WTC11 (cell line): ENCODE measurements around the gene CPVL. TPM values are rescaled to one million over a fixed set of nuclear protein-coding genes. Genes with fewer than 3 reads are reported as not detected.

Source experiments
- ATAC-seq: fragments of 200-7000 bp; cut with Tn5 transposase; 2 replicates; pipeline ENCODE4 v1.10.0; 2021; ENCODE audit warnings: mild to moderate bottlenecking, moderate library complexity
- CTCF ChIA-PET: fragments of 300-600 bp; sonication (Branson Sonifier 250); formaldehyde crosslinking; loops from one replicate; lab custom pipeline; 2021; ENCODE audit warnings: antibody characterized with exemption; lab: Charles Lee
- POLR2A ChIA-PET: fragments of 350-600 bp; sonication (Branson Sonifier 250); formaldehyde crosslinking; loops from one replicate; lab custom pipeline; 2021; ENCODE audit warnings: antibody characterized with exemption; lab: Charles Lee
- DNase-seq: peaks from one replicate; pipeline ENCODE4 v3.0.0; 2021; ENCODE audit warnings: low spot score
- H3K27ac Mint-ChIP-seq: 2 replicates; pipeline ENCODE4 v1.8.0; 2021; ENCODE audit warnings: mixed read lengths
- H3K27me3 Mint-ChIP-seq: 2 replicates; pipeline ENCODE4 v1.8.0; 2021; ENCODE audit warnings: low read depth, mild to moderate bottlenecking, moderate library complexity, mixed read lengths
- H3K36me3 Mint-ChIP-seq: 2 replicates; pipeline ENCODE4 v1.8.0; 2021; ENCODE audit warnings: mixed read lengths
- H3K4me1 Mint-ChIP-seq: 2 replicates; pipeline ENCODE4 v1.8.0; 2022; ENCODE audit warnings: mixed read lengths
- H3K4me3 Mint-ChIP-seq: 2 replicates; pipeline ENCODE4 v1.8.0; 2021; ENCODE audit warnings: mild to moderate bottlenecking, moderate library complexity, mixed read lengths
- H3K9me3 Mint-ChIP-seq: 2 replicates; pipeline ENCODE4 v1.8.0; 2021; ENCODE audit warnings: mixed read lengths
- AFF4 ChIP-seq: sonication (generic); formaldehyde crosslinking; IDR thresholded peaks from 2 replicates; pipeline ENCODE4 v1.8.1; 2023; ENCODE audit warnings: mild to moderate bottlenecking, missing genetic modification reagents, borderline replicate concordance
- ARID4B ChIP-seq: sonication (generic); formaldehyde crosslinking; IDR thresholded peaks from 2 replicates; pipeline ENCODE4 v1.8.0; 2023; ENCODE audit warnings: missing genetic modification reagents, mild to moderate bottlenecking, borderline replicate concordance
- CBFB ChIP-seq: sonication (generic); formaldehyde crosslinking; IDR thresholded peaks from 2 replicates; pipeline ENCODE4 v1.8.1; 2022; ENCODE audit warnings: mild to moderate bottlenecking, low read depth, missing genetic modification reagents
- E2F4 ChIP-seq: sonication (generic); formaldehyde crosslinking; IDR thresholded peaks from 2 replicates; pipeline ENCODE4 v1.8.1; 2022; ENCODE audit warnings: low read depth, mild to moderate bottlenecking, moderate library complexity, missing genetic modification reagents, borderline replicate concordance
- FOXJ3 ChIP-seq: sonication (generic); formaldehyde crosslinking; IDR thresholded peaks from 2 replicates; pipeline ENCODE4 v1.9.0; 2021; ENCODE audit warnings: missing genetic modification reagents, mild to moderate bottlenecking, borderline replicate concordance
- GABPB1 ChIP-seq: sonication (generic); formaldehyde crosslinking; IDR thresholded peaks from 2 replicates; pipeline ENCODE4 v1.8.1; 2023; ENCODE audit warnings: mild to moderate bottlenecking, missing genetic modification reagents
- GTF2I ChIP-seq: fragments of 250-450 bp; sonication (Bioruptor Pico); conservative IDR thresholded peaks from 2 replicates; pipeline ENCODE4 v1.4.0; 2021; ENCODE audit warnings: mild to moderate bottlenecking
- HMGXB4 ChIP-seq: sonication (generic); formaldehyde crosslinking; IDR thresholded peaks from 2 replicates; pipeline ENCODE4 v1.8.1; 2023; ENCODE audit warnings: mild to moderate bottlenecking, moderate library complexity, missing genetic modification reagents
- IRF1 ChIP-seq: sonication (generic); formaldehyde crosslinking; IDR thresholded peaks from 2 replicates; pipeline ENCODE4 v1.8.0; 2023; ENCODE audit warnings: missing genetic modification reagents
- JAZF1 ChIP-seq: fragments of 250-450 bp; sonication (Bioruptor Pico); IDR thresholded peaks from 2 replicates; pipeline ENCODE4 v1.9.0; 2021; ENCODE audit warnings: moderate library complexity, mild to moderate bottlenecking, inconsistent platforms
- MYBL2 ChIP-seq: sonication (generic); formaldehyde crosslinking; IDR thresholded peaks from 2 replicates; pipeline ENCODE4 v1.8.1; 2023; ENCODE audit warnings: mild to moderate bottlenecking, moderate library complexity, missing genetic modification reagents
- NFYB ChIP-seq: sonication (generic); formaldehyde crosslinking; conservative IDR thresholded peaks from 2 replicates; pipeline ENCODE4 v1.8.0; 2022; ENCODE audit warnings: low read depth, missing genetic modification reagents
- OVOL2 ChIP-seq: fragments of 250-450 bp; sonication (Bioruptor Pico); IDR thresholded peaks from 2 replicates; pipeline ENCODE4 v1.9.0; 2021; ENCODE audit warnings: mild to moderate bottlenecking, borderline replicate concordance
- SMAD3 ChIP-seq: sonication (generic); formaldehyde crosslinking; IDR thresholded peaks from 2 replicates; pipeline ENCODE4 v1.8.0; 2022; ENCODE audit warnings: missing genetic modification reagents, mild to moderate bottlenecking, borderline replicate concordance
- TEAD4 ChIP-seq: sonication (generic); formaldehyde crosslinking; IDR thresholded peaks from 2 replicates; pipeline ENCODE4 v1.8.0; 2022; ENCODE audit warnings: mild to moderate bottlenecking, missing genetic modification reagents
- ZMAT4 ChIP-seq: fragments of 250-450 bp; sonication (Bioruptor Pico); IDR thresholded peaks from 2 replicates; pipeline ENCODE4 v1.9.0; 2021; ENCODE audit warnings: mild to moderate bottlenecking
- ZNF219 ChIP-seq: sonication (generic); formaldehyde crosslinking; IDR thresholded peaks from 2 replicates; pipeline ENCODE4 v1.8.0; 2023; ENCODE audit warnings: missing genetic modification reagents, mild to moderate bottlenecking, borderline replicate concordance
- ZNF281 ChIP-seq: sonication (generic); formaldehyde crosslinking; IDR thresholded peaks from 2 replicates; pipeline ENCODE4 v1.8.0; 2023; ENCODE audit warnings: mild to moderate bottlenecking, missing genetic modification reagents
- ZNF396 ChIP-seq: fragments of 250-450 bp; sonication (Bioruptor Pico); IDR thresholded peaks from 2 replicates; pipeline ENCODE4 v1.8.0; 2021; ENCODE audit warnings: mild to moderate bottlenecking, moderate library complexity, borderline replicate concordance
- ZNF423 ChIP-seq: fragments of 250-450 bp; sonication (Bioruptor Pico); IDR thresholded peaks from 2 replicates; pipeline ENCODE4 v2.1.2; 2022; ENCODE audit warnings: mild to moderate bottlenecking, moderate library complexity
- total RNA-seq: library from RNA; stranded (reverse); gene quantifications from 3 replicates; pipeline ENCODE4 v1.2.3, GENCODE V29; 2021

The CPVL gene
- total RNA-seq, 1 experiment from 2014 or later, result 34.2 TPM

- H3K4me1 Mint-ChIP-seq, result peaks cover 51% of the 10 kb centered on the region
- DNase-seq (no peak), ATAC-seq (no peak)
- H3K27ac Mint-ChIP-seq, result no peak overlapping the region
- H3K9me3 Mint-ChIP-seq, result no peaks in the 10 kb centered on the region
- ChIA-PET CTCF (interaction anchor here (0.9 to 4.5 kb wide), 8 partner anchors 9 to 125 kb away, joined by 3 to 42 read pairs (median 5); partner anchors contain the start of gene TRIL), POLR2A (interaction anchor here (0.6 kb wide), 1 partner anchor 331 kb away, joined by 3 read pairs; no protein-coding TSS in a partner anchor)
- H3K36me3 Mint-ChIP-seq, result no peaks in the 10 kb centered on the region
- H3K27me3 Mint-ChIP-seq, result no peaks in the 10 kb centered on the region
- no peak overlapping the region for H3K4me3 Mint-ChIP-seq
- TF ChIP-seq AFF4 (CRISPR knock-in tag) (no peak), NFYB (CRISPR knock-in tag) (no peak), HMGXB4 (CRISPR knock-in tag) (no peak), ZMAT4 (CRISPR knock-in tag) (no peak), OVOL2 (CRISPR knock-in tag) (no peak), SMAD3 (CRISPR knock-in tag) (no peak), GTF2I (CRISPR knock-in tag) (no peak), GABPB1 (no peak), ZNF219 (CRISPR knock-in tag) (no peak), ZNF281 (CRISPR knock-in tag) (no peak), CBFB (CRISPR knock-in tag) (no peak), FOXJ3 (CRISPR knock-in tag) (no peak), ARID4B (CRISPR knock-in tag) (no peak), MYBL2 (CRISPR knock-in tag) (no peak), IRF1 (no peak), ZNF423 (CRISPR knock-in tag) (no peak), E2F4 (CRISPR knock-in tag) (no peak), JAZF1 (CRISPR knock-in tag) (no peak), TEAD4 (CRISPR knock-in tag) (no peak), ZNF396 (CRISPR knock-in tag) (no peak)
These were observed 165.2 kb downstream of the CPVL start for GRCh38 chr7:28981161-28981465.
